Astrocyte (in vitro differentiated cells and primary cell): ENCODE data around the gene PFKFB4. TPM values are rescaled to one million over a fixed set of nuclear protein-coding genes. Genes with fewer than 3 reads are reported as not detected.

ENCODE experiments used
- DNase-seq: peaks from one replicate; pipeline ENCODE4 v3.0.0-alpha.2; 2010; ENCODE audit warnings: low read depth
- FAIRE-seq: peaks from 2 replicates; lab custom pipeline; 2011; peaks lifted over from hg19 to GRCh38; lab: Jason Lieb, UNC
- H2AFZ ChIP-seq: 2 replicates; pipeline ENCODE4 v1.6.0; 2012; ENCODE audit warnings: low read depth, low read length, inconsistent platforms
- H3K27ac ChIP-seq: 2 replicates; pipeline ENCODE4 v1.5.1; 2011; ENCODE audit warnings: low read depth, low read length, inconsistent platforms
- H3K27me3 ChIP-seq: 2 replicates; pipeline ENCODE4 v1.6.0; 2011; ENCODE audit warnings: low read length, inconsistent platforms; ENCODE audit not compliant: insufficient read depth
- H3K36me3 ChIP-seq: 2 replicates; pipeline ENCODE4 v1.5.1; 2011; ENCODE audit warnings: low read length, inconsistent platforms; ENCODE audit not compliant: insufficient read depth
- H3K4me1 ChIP-seq: 2 replicates; pipeline ENCODE4 v1.5.1; 2011; ENCODE audit warnings: low read length, inconsistent platforms; ENCODE audit not compliant: insufficient read depth
- H3K4me2 ChIP-seq: 2 replicates; pipeline ENCODE4 v1.6.0; 2012; ENCODE audit warnings: low read length, inconsistent platforms
- H3K4me3 ChIP-seq: 2 replicates; pipeline ENCODE4 v1.5.1; 2011; ENCODE audit warnings: low read depth, mild to moderate bottlenecking, low read length, inconsistent platforms; ENCODE audit not compliant: insufficient read depth
- H3K79me2 ChIP-seq: 2 replicates; pipeline ENCODE4 v1.6.0; 2012; ENCODE audit warnings: mild to moderate bottlenecking, low read length, inconsistent platforms; ENCODE audit not compliant: insufficient read depth
- H3K9ac ChIP-seq: 2 replicates; pipeline ENCODE4 v1.6.0; 2012; ENCODE audit warnings: mild to moderate bottlenecking, low read length, inconsistent platforms
- H3K9me3 ChIP-seq: 2 replicates; pipeline ENCODE4 v1.5.1; 2012; ENCODE audit warnings: low read depth, mild to moderate bottlenecking, low read length, inconsistent platforms; ENCODE audit not compliant: insufficient read depth
- H4K20me1 ChIP-seq: 2 replicates; pipeline ENCODE4 v1.6.0; 2012; ENCODE audit warnings: low read length, inconsistent platforms; ENCODE audit not compliant: insufficient read depth
- H3K27ac Mint-ChIP-seq: one replicate; pipeline ENCODE4 v1.8.0; 2021; ENCODE audit warnings: mild to moderate bottlenecking, mixed read lengths; ENCODE audit not compliant: unreplicated experiment
- H3K27me3 Mint-ChIP-seq: one replicate; pipeline ENCODE4 v1.8.0; 2021; ENCODE audit warnings: low read depth, mixed read lengths; ENCODE audit not compliant: unreplicated experiment
- H3K36me3 Mint-ChIP-seq: one replicate; pipeline ENCODE4 v1.8.0; 2021; ENCODE audit warnings: low read depth, mixed read lengths; ENCODE audit not compliant: unreplicated experiment
- H3K4me1 Mint-ChIP-seq: one replicate; pipeline ENCODE4 v1.8.0; 2021; ENCODE audit warnings: low read depth, mixed read lengths; ENCODE audit not compliant: unreplicated experiment
- H3K4me3 Mint-ChIP-seq: one replicate; pipeline ENCODE4 v1.8.0; 2021; ENCODE audit warnings: mild to moderate bottlenecking, moderate library complexity, mixed read lengths; ENCODE audit not compliant: unreplicated experiment
- H3K9me3 Mint-ChIP-seq: one replicate; pipeline ENCODE4 v1.8.0; 2021; ENCODE audit warnings: mild to moderate bottlenecking, mixed read lengths; ENCODE audit not compliant: unreplicated experiment
- CTCF ChIP-seq: IDR thresholded peaks from 2 replicates; pipeline ENCODE4 v1.5.1; 2011; ENCODE audit warnings: low read depth, mild to moderate bottlenecking, inconsistent platforms, low read length, moderate library complexity; ENCODE audit not compliant: insufficient read depth
- EZH2 ChIP-seq: IDR thresholded peaks from 2 replicates; pipeline ENCODE4 v1.6.1; 2012; ENCODE audit warnings: mild to moderate bottlenecking, low read length, inconsistent platforms; ENCODE audit not compliant: insufficient read depth
- total RNA-seq: library from RNA; stranded (reverse); gene quantifications from 2 replicates; pipeline ENCODE4 v1.2.1, GENCODE V29; 2021

Gene PFKFB4
- total RNA-seq, 1 donor from 2014 or later: 27.8 TPM

- Histone ChIP-seq H3K36me3 (peaks cover 13% of the 10 kb centered on the region), H3K4me1 (no peaks in the 10 kb centered on the region), H2AFZ (no peak overlapping the region), H3K9me3 (no peaks in the 10 kb centered on the region), H3K27ac (no peak overlapping the region), H3K4me3 (no peak overlapping the region), H3K4me2 (no peak overlapping the region), H3K27me3 (no peaks in the 10 kb centered on the region), H4K20me1 (no peaks in the 10 kb centered on the region), H3K9ac (no peak overlapping the region), H3K79me2 (no peaks in the 10 kb centered on the region)
- peaks cover 48% of the 10 kb centered on the region for H3K36me3 Mint-ChIP-seq
- H3K4me1 Mint-ChIP-seq: no peaks in the 10 kb centered on the region
- DNase-seq (no peak), FAIRE-seq (no peak)
- no peak overlapping the region for H3K27ac Mint-ChIP-seq
- no peak overlapping the region for H3K4me3 Mint-ChIP-seq
- TF ChIP-seq CTCF (no peak), EZH2 (no peak)
- H3K9me3 Mint-ChIP-seq: no peaks in the 10 kb centered on the region
- no peaks in the 10 kb centered on the region for H3K27me3 Mint-ChIP-seq
Measured at GRCh38 chr3:48536116-48536515, 20.5 kb downstream of the PFKFB4 start.

GRCh38 chr3:48535578-48535977 lies 21.0 kb downstream of the PFKFB4 start:
- no peaks in the 10 kb centered on the region for H3K4me1 Mint-ChIP-seq
- no peaks in the 10 kb centered on the region for H3K27me3 ChIP-seq
- H3K4me3 ChIP-seq: no peak overlapping the region
- DNase-seq (no peak), FAIRE-seq (no peak)
- H3K36me3 Mint-ChIP-seq: peaks cover 48% of the 10 kb centered on the region
- H3K36me3 ChIP-seq: peaks cover 13% of the 10 kb centered on the region
- H3K27ac Mint-ChIP-seq: no peak overlapping the region
- H3K4me1 ChIP-seq: no peaks in the 10 kb centered on the region
- H3K9ac ChIP-seq: no peak overlapping the region
- H3K79me2 ChIP-seq: no peaks in the 10 kb centered on the region
- H3K27me3 Mint-ChIP-seq: no peaks in the 10 kb centered on the region
- H3K4me2 ChIP-seq: no peak overlapping the region
- no peak overlapping the region for H2AFZ ChIP-seq
- no peaks in the 10 kb centered on the region for H4K20me1 ChIP-seq
- no peaks in the 10 kb centered on the region for H3K9me3 ChIP-seq
- no peak for TF ChIP-seq EZH2
- no peak for TF ChIP-seq CTCF
- no peak overlapping the region for H3K4me3 Mint-ChIP-seq
- H3K9me3 Mint-ChIP-seq: no peaks in the 10 kb centered on the region
- H3K27ac ChIP-seq: no peak overlapping the region

GRCh38 chr3:48532977-48533337 lies 23.6 kb downstream of the PFKFB4 start:
- Histone ChIP-seq H3K4me1 (no peaks in the 10 kb centered on the region), H3K79me2 (no peaks in the 10 kb centered on the region), H3K9ac (no peak overlapping the region), H3K4me2 (no peak overlapping the region), H3K36me3 (peaks cover 19% of the 10 kb centered on the region), H3K9me3 (no peaks in the 10 kb centered on the region), H4K20me1 (no peaks in the 10 kb centered on the region), H3K27ac (no peak overlapping the region), H2AFZ (no peak overlapping the region), H3K4me3 (no peak overlapping the region), H3K27me3 (no peaks in the 10 kb centered on the region)
- H3K27me3 Mint-ChIP-seq: no peaks in the 10 kb centered on the region
- no peak overlapping the region for H3K4me3 Mint-ChIP-seq
- H3K4me1 Mint-ChIP-seq: no peaks in the 10 kb centered on the region
- DNase-seq (no peak), FAIRE-seq (no peak)
- TF ChIP-seq EZH2 (no peak), CTCF (no peak)
- H3K27ac Mint-ChIP-seq: no peak overlapping the region
- H3K36me3 Mint-ChIP-seq: peaks cover 37% of the 10 kb centered on the region
- H3K9me3 Mint-ChIP-seq: no peaks in the 10 kb centered on the region
